H1 (cell line): ENCODE results near the gene PARP1. TPM values are rescaled to one million over a fixed set of nuclear protein-coding genes. Genes with fewer than 3 reads are reported as not detected.

Experiments used
- ATF2 ChIP-seq: IDR thresholded peaks from 2 replicates; pipeline ENCODE4 v1.6.1; 2012; ENCODE audit warnings: low read length, inconsistent platforms
- BCL11A ChIP-seq, 2 experiments: IDR thresholded peaks; one replicate each; pipeline ENCODE4 v1.6.1; 2011; ENCODE audit warnings: low read depth in 2 of 2, low read length in 2 of 2, mild to moderate bottlenecking in 2 of 2
- BRCA1 ChIP-seq: IDR thresholded peaks from 2 replicates; pipeline ENCODE4 v1.6.1; 2012; ENCODE audit warnings: low read depth, low read length, improper control_type of control experiment
- CBX8 ChIP-seq: fragments of 300-800, 300-1000 bp; sonication (generic); IDR thresholded peaks from 2 replicates; pipeline ENCODE4 v1.7.1; 2016; ENCODE audit warnings: low read depth, low read length, borderline replicate concordance
- NRF1 ChIP-seq: IDR thresholded peaks from 2 replicates; pipeline ENCODE4 v1.6.1; 2011; ENCODE audit warnings: mild to moderate bottlenecking, low read depth, low read length, improper control_type of control experiment
- SP2 ChIP-seq: IDR thresholded peaks from 2 replicates; pipeline ENCODE4 v1.6.1; 2012; ENCODE audit warnings: mild to moderate bottlenecking, low read length, inconsistent platforms
- SUZ12 ChIP-seq: fragments of 200-600 bp; sonication (generic); IDR thresholded peaks from 2 replicates; pipeline ENCODE4 v1.6.1; 2012; ENCODE audit warnings: mild to moderate bottlenecking, inconsistent platforms, low read length, moderate library complexity, mixed read lengths
- USF2 ChIP-seq: IDR thresholded peaks from 2 replicates; pipeline ENCODE4 v1.6.1; 2011; ENCODE audit warnings: low read length, improper control_type of control experiment
- YY1 ChIP-seq: IDR thresholded peaks from 2 replicates; pipeline ENCODE4 v1.6.1; 2011; ENCODE audit warnings: low read depth, mild to moderate bottlenecking, low read length
- polyA plus RNA-seq, 7 experiments: library from polyadenylated mRNA; depleted of rRNA in 3 of 7; stranded (reverse) in 5 of 7; unstranded in 2 of 7; fragments of >200 nt in 5 of 7; fragments of 200-250 nt in 2 of 7; gene quantifications; 1 replicate in 5 of 7; 2 replicates in 1 of 7; 4 replicates in 1 of 7; pipeline versions ENCODE4 v1.2.1 to v1.2.3, GENCODE V29; 2011 to 2013; ENCODE audit warnings: missing spikeins in 2 of 7, mixed read lengths in 2 of 7
- total RNA-seq: library from RNA; stranded (reverse); fragmentation: NEBNext Ultra II Directional; extraction: Animal tissue kit (Norgen Biotek cat#: 25700); gene quantifications from 2 replicates; pipeline ENCODE4 v1.2.1, GENCODE V29; 2021

PARP1 gene
- total and polyA plus RNA-seq, 2 of the 8 experiments (the other 6 are each of a cell fraction or from before 2014, with no cell fraction given): 416 to 441 TPM

GRCh38 chr1:226401355-226402303, 6.3 kb downstream of the PARP1 start (continued):
- no peak for TF ChIP-seq BCL11A (IDR thresholded peaks at IDR 0.05; ENCODE audit: low read depth in 2 of 2, low read length in 2 of 2)
- TF ChIP-seq ATF2: no peak
- TF ChIP-seq CBX8: no peak
- no peak for TF ChIP-seq BRCA1
- TF ChIP-seq USF2: no peak
- TF ChIP-seq NRF1: no peak
- TF ChIP-seq SP2: no peak
- no peak for TF ChIP-seq SUZ12
- TF ChIP-seq YY1: no peak
